Astrocyte of the spinal cord (primary cell): Measurements from ENCODE around the gene RDM1.
"Not testable (repeated sequence)": the region's sequence is repeated elsewhere in the genome, so short reads cannot be mapped to it uniquely, and the experiment has no call there.

Source experiments
- DNase-seq: peaks from one replicate; pipeline ENCODE4 v3.0.0; 2011; ENCODE audit warnings: low read depth, low spot score
- H3K4me3 ChIP-seq: 2 replicates; pipeline ENCODE4 v1.5.1; 2011; ENCODE audit warnings: low read depth, mild to moderate bottlenecking, low read length, moderate library complexity
- in situ Hi-C: cut with HindIII; loops from 2 replicates; pipeline ENCODE4 v1.10.0; 2017; ENCODE audit warnings: low sequenced_read_pairs
- TF ChIP-seq, protein P1 (sequence below): IDR thresholded peaks from 2 replicates; pipeline ENCODE4 v1.5.1; 2012; ENCODE audit warnings: low read depth, mild to moderate bottlenecking, low read length, inconsistent platforms

RDM1 gene

DNA sequence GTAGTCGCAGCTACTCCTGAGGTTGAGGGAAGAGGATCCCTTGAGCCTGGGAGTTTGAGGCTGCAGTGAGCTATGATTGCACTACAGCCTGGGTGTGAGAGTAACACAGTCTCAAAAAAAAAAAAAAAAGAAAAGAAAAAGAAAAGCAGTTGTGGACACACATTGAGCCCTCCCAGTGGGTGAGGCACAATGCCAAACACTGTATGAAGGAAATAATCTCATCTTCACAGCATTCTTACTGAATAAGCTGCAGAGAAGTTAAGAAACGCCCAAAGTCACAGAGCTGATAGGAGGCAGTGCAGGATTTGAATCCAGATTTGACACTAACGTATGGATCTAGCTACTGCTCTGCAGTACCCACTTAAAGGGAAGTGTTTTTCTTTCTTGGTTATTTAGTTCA, 18.8 kb upstream of the RDM1 start:
- TF ChIP-seq, protein P1, sequence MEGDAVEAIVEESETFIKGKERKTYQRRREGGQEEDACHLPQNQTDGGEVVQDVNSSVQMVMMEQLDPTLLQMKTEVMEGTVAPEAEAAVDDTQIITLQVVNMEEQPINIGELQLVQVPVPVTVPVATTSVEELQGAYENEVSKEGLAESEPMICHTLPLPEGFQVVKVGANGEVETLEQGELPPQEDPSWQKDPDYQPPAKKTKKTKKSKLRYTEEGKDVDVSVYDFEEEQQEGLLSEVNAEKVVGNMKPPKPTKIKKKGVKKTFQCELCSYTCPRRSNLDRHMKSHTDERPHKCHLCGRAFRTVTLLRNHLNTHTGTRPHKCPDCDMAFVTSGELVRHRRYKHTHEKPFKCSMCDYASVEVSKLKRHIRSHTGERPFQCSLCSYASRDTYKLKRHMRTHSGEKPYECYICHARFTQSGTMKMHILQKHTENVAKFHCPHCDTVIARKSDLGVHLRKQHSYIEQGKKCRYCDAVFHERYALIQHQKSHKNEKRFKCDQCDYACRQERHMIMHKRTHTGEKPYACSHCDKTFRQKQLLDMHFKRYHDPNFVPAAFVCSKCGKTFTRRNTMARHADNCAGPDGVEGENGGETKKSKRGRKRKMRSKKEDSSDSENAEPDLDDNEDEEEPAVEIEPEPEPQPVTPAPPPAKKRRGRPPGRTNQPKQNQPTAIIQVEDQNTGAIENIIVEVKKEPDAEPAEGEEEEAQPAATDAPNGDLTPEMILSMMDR, result no peak
- no peak overlapping the region for H3K4me3 ChIP-seq
- in situ Hi-C loops, result no loop called here
- peak; percentile 32 for DNase-seq

DNA sequence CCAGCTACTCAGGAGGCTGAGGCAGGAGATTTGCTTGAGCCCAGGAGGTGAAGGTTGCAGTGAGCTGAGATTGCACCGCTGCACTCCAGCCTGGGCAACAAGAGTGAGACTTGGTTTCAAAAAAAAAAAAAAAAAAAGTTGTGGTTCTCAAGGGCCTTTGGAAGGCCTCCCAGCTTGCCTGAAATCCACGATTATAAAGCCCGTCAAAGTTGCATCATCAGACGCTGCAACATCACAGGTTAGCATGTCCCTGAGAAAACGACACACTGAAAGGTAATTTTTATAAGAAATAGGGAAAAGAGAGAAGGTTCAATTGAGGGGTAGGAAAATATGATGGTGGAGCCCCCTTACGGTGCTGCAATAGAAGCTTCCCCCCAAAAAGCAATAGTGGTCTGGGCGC, 17.5 kb upstream of the RDM1 start:
- H3K4me3 ChIP-seq, result no peak overlapping the region
- no peak for DNase-seq
- TF ChIP-seq, protein P1, result no peak
- in situ Hi-C loops, result no loop called here

DNA sequence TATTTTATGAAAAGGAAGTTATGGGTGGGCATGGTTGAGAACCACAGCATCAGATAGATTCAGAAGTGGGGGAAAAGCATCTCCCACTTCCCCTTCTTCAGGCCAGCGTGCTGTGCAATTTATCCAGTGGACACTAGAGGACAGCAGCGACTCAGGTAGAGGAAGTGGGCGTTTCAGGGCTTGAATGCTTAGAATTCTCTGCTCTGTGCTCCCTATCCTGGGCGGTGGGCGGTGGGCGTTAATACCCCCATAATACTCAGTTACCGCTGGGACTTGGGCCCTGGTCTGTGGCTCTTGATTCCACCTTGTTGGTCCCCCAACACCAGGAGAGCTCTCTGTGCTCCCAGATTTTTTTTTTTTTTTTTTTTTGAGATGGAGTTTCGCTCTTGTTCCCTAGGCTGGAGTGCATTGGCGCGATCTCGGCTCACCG, 16.6 kb upstream of the RDM1 start:
- TF ChIP-seq, protein P1, result peak; percentile 90
- no peak overlapping the region for H3K4me3 ChIP-seq
- in situ Hi-C loops, result no loop called here
- peak; percentile 14 for DNase-seq

DNA sequence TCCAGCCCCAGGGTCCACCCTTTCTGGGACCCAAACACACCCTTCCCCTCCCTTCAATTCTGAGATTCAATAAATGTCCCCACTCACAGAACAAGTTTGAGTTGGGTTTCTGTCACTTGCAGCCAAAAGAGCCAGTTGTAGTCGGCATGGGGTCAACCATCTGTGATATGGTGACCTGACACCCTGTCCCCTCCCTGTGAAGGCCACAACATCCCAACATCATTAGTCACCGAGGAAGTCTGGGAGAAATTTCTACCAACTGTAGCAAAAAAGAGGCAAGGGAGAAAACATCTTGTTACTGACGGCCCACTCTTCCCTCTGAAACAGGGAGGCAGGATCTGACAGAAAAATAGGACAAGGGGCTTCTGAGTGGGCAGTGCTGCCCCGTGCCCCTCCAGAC, 13.6 kb upstream of the RDM1 start:
- no peak for DNase-seq
- H3K4me3 ChIP-seq, result no peak overlapping the region
- in situ Hi-C loops, result no loop called here
- TF ChIP-seq, protein P1, result no peak

DNA sequence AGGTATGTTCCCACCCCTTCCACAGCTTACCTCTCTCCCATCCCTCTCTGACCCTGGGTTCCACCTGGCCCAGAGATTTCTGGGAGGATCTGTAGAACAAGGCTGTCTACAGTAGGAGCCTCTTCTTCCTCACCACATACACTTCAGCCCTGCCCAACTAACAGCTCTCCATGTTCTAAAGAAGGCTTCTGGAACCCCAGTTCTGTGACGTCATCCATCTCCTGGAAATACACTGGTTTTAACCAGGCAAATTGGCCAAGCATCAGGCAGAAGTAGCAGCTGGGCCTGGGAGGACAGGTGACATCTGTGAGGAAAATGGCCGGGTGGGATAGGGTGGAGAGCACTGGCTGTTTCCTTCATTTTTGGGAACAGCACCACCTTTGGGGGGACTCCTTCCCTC, 13.0 kb upstream of the RDM1 start, which contains the start of gene LYZL6:
Gene LYZL6 (minus strand): TSS at position 177 of the 400 bp plus-strand sequence. CDS start 4,357 bp downstream, outside the sequence.
- no peak for DNase-seq
- H3K4me3 ChIP-seq, result no peak within 1 kb of the TSS
- in situ Hi-C loops, result no loop called here
- TF ChIP-seq, protein P1, result no peak

DNA sequence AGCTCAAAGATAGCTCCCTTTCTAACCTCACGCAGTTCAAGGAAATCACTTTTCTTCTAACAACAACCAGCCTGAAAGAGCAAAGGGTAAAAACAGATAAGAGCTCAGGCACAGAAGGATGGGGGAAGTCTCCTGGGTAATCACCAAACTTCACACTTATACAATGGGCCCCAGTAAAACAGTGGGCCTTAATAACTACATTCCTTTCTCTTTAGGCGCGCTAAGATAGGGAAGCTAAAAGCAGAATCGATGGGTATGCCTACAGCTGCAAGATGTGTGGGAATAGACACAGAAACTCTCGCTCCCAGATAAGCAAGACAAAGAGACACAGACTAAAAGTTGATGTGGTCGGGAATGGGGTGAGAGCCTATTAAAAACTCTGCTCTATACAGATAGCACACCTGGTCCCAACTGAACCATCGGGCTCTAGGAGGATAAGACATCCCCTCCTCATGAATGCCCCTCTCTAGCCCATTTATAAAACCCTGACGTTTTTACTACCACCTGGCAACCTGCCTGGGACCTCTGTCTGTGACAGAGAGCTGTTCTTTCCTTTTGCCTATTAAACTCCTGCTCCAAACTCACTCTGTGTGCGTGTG, 12.1 kb upstream of the RDM1 start:
- TF ChIP-seq, protein P1, result no peak
- in situ Hi-C loops, result no loop called here
- DNase-seq, result no peak
- H3K4me3 ChIP-seq, result no peak overlapping the region

DNA sequence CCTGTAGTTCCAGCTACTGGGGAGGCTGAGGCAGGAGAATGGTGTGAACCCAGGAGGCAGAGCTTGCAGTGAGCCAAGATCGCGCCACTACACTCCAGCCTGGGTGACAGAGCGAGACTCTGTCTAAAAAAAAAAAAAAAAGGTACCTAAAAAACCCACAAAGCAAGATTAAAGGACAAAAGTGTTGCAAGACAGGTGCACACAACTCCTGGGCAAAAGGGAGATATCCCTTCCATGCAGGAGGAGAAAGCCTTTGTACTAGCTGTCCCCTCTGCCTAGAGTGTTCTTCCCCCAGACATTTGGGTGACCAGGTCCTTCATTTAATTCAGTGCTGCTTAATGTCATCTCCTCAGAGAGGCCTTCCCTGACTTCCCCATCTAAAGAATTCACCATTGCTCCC, 7.9 kb upstream of the RDM1 start:
- DNase-seq, in situ Hi-C loops, H3K4me3 ChIP-seq: not testable (repeated sequence)
